GM23338 (cell line): Measurements from ENCODE around the gene GLYATL1B. TPM values are rescaled to one million over a fixed set of nuclear protein-coding genes. Genes with fewer than 3 reads are reported as not detected.

Experiments used
- ATAC-seq: fragments of 200-7000 bp; cut with Tn5 transposase; 3 replicates; pipeline ENCODE4 v1.9.1; 2020
- DNase-seq: peaks from one replicate; pipeline ENCODE4 v3.0.0-alpha.2; 2015; ENCODE audit warnings: low spot score
- H2AFZ ChIP-seq: fragments of 200-600 bp; sonication (generic); 2 replicates; pipeline ENCODE4 v1.8.0; 2016; ENCODE audit warnings: antibody characterized with exemption, mild to moderate bottlenecking, moderate library complexity
- H3F3A ChIP-seq: fragments of 200-600 bp; sonication (generic); replicated peaks from 2 replicates; pipeline ENCODE4 v1.8.0; 2017; ENCODE audit warnings: antibody characterized with exemption, mixed run types, low read depth
- H3K27ac ChIP-seq: fragments of 200-600 bp; sonication (generic); 2 replicates; pipeline ENCODE4 v1.6.1; 2016; ENCODE audit warnings: low read depth
- H3K27me3 ChIP-seq: fragments of 200-600 bp; sonication (generic); 2 replicates; pipeline ENCODE4 v1.8.0; 2016; ENCODE audit warnings: mild to moderate bottlenecking, mixed run types, moderate library complexity; ENCODE audit not compliant: insufficient read depth
- H3K36me3 ChIP-seq: fragments of 200-600 bp; sonication (generic); 2 replicates; pipeline ENCODE4 v1.8.0; 2016; ENCODE audit warnings: mild to moderate bottlenecking; ENCODE audit not compliant: insufficient read depth
- H3K4me1 ChIP-seq: fragments of 200-600 bp; sonication (generic); 2 replicates; pipeline ENCODE4 v1.8.0; 2016; ENCODE audit warnings: mild to moderate bottlenecking, moderate library complexity; ENCODE audit not compliant: insufficient read depth
- H3K4me2 ChIP-seq: fragments of 200-600 bp; sonication (generic); 2 replicates; pipeline ENCODE4 v1.7.1; 2017; ENCODE audit warnings: mixed run types
- H3K4me3 ChIP-seq: fragments of 200-600 bp; sonication (generic); 2 replicates; pipeline ENCODE4 v1.6.1; 2016; ENCODE audit warnings: mixed run types
- H3K79me2 ChIP-seq: fragments of 200-600 bp; sonication (generic); replicated peaks from 2 replicates; pipeline ENCODE4 v1.8.0; 2017; ENCODE audit warnings: mild to moderate bottlenecking; ENCODE audit not compliant: insufficient read depth
- H3K9me2 ChIP-seq: fragments of 200-600 bp; sonication (generic); 2 replicates; pipeline ENCODE4 v1.8.0; 2017; ENCODE audit not compliant: insufficient read depth
- H4K20me1 ChIP-seq: fragments of 200-600 bp; sonication (generic); replicated peaks from 2 replicates; pipeline ENCODE4 v1.8.0; 2017; ENCODE audit warnings: mild to moderate bottlenecking; ENCODE audit not compliant: insufficient read depth
- H3K27ac Mint-ChIP-seq: 2 replicates; pipeline ENCODE4 v1.8.0; 2020; ENCODE audit warnings: inconsistent platforms, mild to moderate bottlenecking, moderate library complexity, mixed read lengths
- H3K27me3 Mint-ChIP-seq: 3 replicates; pipeline ENCODE4 v1.8.0; 2022; ENCODE audit warnings: low read depth, mild to moderate bottlenecking, moderate library complexity, mixed read lengths, inconsistent platforms; ENCODE audit not compliant: insufficient read depth, poor library complexity
- H3K36me3 Mint-ChIP-seq: 3 replicates; pipeline ENCODE4 v1.8.0; 2021; ENCODE audit warnings: low read depth, mild to moderate bottlenecking, inconsistent platforms, moderate library complexity, mixed read lengths
- H3K4me1 Mint-ChIP-seq: 3 replicates; pipeline ENCODE4 v1.8.0; 2020; ENCODE audit warnings: mild to moderate bottlenecking, inconsistent platforms, mixed read lengths
- H3K4me3 Mint-ChIP-seq: 3 replicates; pipeline ENCODE4 v1.8.0; 2021; ENCODE audit warnings: moderate library complexity, mild to moderate bottlenecking, inconsistent platforms, mixed read lengths
- H3K9me3 Mint-ChIP-seq: 3 replicates; pipeline ENCODE4 v1.8.0; 2020; ENCODE audit warnings: moderate library complexity, mild to moderate bottlenecking, inconsistent platforms, mixed read lengths
- CREB1 ChIP-seq: fragments of 250-450 bp; sonication (Bioruptor Pico); IDR thresholded peaks from 2 replicates; pipeline ENCODE4 v1.5.0; 2020; ENCODE audit warnings: low read depth, mild to moderate bottlenecking, moderate library complexity
- CTCF ChIP-seq, 2 experiments: fragments of 200-600 bp in 1 of 2; sonication (generic) in 1 of 2; conservative IDR thresholded peaks; 2 replicates each; pipeline versions ENCODE4 v1.5.1 to v1.6.1; 2016 to 2017; ENCODE audit warnings: antibody characterized with exemption in 2 of 2, low read depth in 2 of 2, mild to moderate bottlenecking in 2 of 2, moderate library complexity in 1 of 2
- ETS1 ChIP-seq: IDR thresholded peaks from 2 replicates; pipeline ENCODE4 v1.6.1; 2016; ENCODE audit warnings: antibody characterized with exemption
- EZH2 ChIP-seq: fragments of 200-600 bp; sonication (generic); IDR thresholded peaks from one replicate; pipeline ENCODE4 v1.8.0; 2017; ENCODE audit warnings: antibody characterized with exemption, mild to moderate bottlenecking, low read depth; ENCODE audit not compliant: unreplicated experiment
- EZH2phosphoT487 ChIP-seq: fragments of 200-600 bp; sonication (generic); IDR thresholded peaks from one replicate; pipeline ENCODE4 v1.8.1; 2018; ENCODE audit warnings: antibody characterized with exemption; ENCODE audit not compliant: unreplicated experiment
- JUNB ChIP-seq: IDR thresholded peaks from one replicate; pipeline ENCODE4 v1.6.1; 2016; ENCODE audit warnings: antibody characterized with exemption; ENCODE audit not compliant: unreplicated experiment
- NANOG ChIP-seq: IDR thresholded peaks from 2 replicates; pipeline ENCODE4 v1.6.1; 2016; ENCODE audit warnings: antibody characterized with exemption, borderline replicate concordance
- POLR2AphosphoS5 ChIP-seq: IDR thresholded peaks from 2 replicates; pipeline ENCODE4 v1.6.1; 2016; ENCODE audit warnings: antibody characterized with exemption, low read depth
- REST ChIP-seq: IDR thresholded peaks from one replicate; pipeline ENCODE4 v1.6.1; 2018; ENCODE audit warnings: antibody characterized with exemption; ENCODE audit not compliant: unreplicated experiment
- STAT1 ChIP-seq: IDR thresholded peaks from one replicate; pipeline ENCODE4 v1.6.1; 2016; ENCODE audit warnings: antibody characterized with exemption; ENCODE audit not compliant: unreplicated experiment
- ZNF114 ChIP-seq: fragments of 250-450 bp; sonication (Bioruptor Pico); IDR thresholded peaks from 2 replicates; pipeline ENCODE4 v1.5.0; 2020; ENCODE audit warnings: mild to moderate bottlenecking, moderate library complexity
- ZNF331 ChIP-seq: fragments of 250-450 bp; sonication (Bioruptor Pico); IDR thresholded peaks from 2 replicates; pipeline ENCODE4 v1.5.0; 2020; ENCODE audit warnings: low read depth, mild to moderate bottlenecking, moderate library complexity
- ZNF462 ChIP-seq: fragments of 250-450 bp; sonication (Bioruptor Pico); IDR thresholded peaks from 2 replicates; pipeline ENCODE4 v1.5.0; 2020; ENCODE audit warnings: mild to moderate bottlenecking, moderate library complexity
- polyA plus RNA-seq: library from polyadenylated mRNA; unstranded; fragments of >200 nt; fragmentation: Nextera tagmentation; extraction: Ambion mirVana; gene quantifications from 2 replicates; pipeline ENCODE4 v1.2.1, GENCODE V29; 2016
- total RNA-seq: library from RNA; depleted of rRNA; stranded (reverse); fragments of >200 nt; shearing (Covaris generic); gene quantifications from 2 replicates; pipeline ENCODE4 v1.2.3, GENCODE V29; 2014

GLYATL1B gene
- total and polyA plus RNA-seq, 2 experiments from 2014 or later, result 0.27 to 0.90 TPM

GRCh38 chr11:59138643-59139042 is 52.5 kb downstream of the GLYATL1B start:
- Histone ChIP-seq H3F3A (peaks cover 4% of the 10 kb centered on the region; the same call in 1 of the 2 replicates), H4K20me1 (no peaks in the 10 kb centered on the region), H3K27ac (no peak overlapping the region), H3K4me3 (no peak overlapping the region), H2AFZ (no peak overlapping the region), H3K36me3 (peaks cover 2% of the 10 kb centered on the region), H3K4me1 (peaks cover 14% of the 10 kb centered on the region), H3K4me2 (no peak overlapping the region), H3K27me3 (no peaks in the 10 kb centered on the region), H3K9me2 (no peaks in the 10 kb centered on the region), H3K79me2 (no peaks in the 10 kb centered on the region)
- H3K27ac Mint-ChIP-seq, result no peak overlapping the region
- peaks cover 26% of the 10 kb centered on the region for H3K36me3 Mint-ChIP-seq
- peaks cover 15% of the 10 kb centered on the region for H3K9me3 Mint-ChIP-seq
- H3K4me3 Mint-ChIP-seq, result no peak overlapping the region
- peaks cover 12% of the 10 kb centered on the region for H3K27me3 Mint-ChIP-seq
- DNase-seq (no peak), ATAC-seq (no peak)
- H3K4me1 Mint-ChIP-seq, result peaks cover 14% of the 10 kb centered on the region; the same call in 2 of the 3 replicates
- TF ChIP-seq ZNF114 (CRISPR knock-in tag) (no peak), STAT1 (no peak), ETS1 (no peak), ZNF331 (CRISPR knock-in tag) (no peak), NANOG (no peak), ZNF462 (no peak), CTCF (conservative IDR thresholded peaks at IDR 0.05; ENCODE audit: low read depth in 2 of 2) (no peak), JUNB (no peak), EZH2 (no peak), POLR2AphosphoS5 (no peak), REST (no peak), EZH2phosphoT487 (no peak), CREB1 (no peak)
